NCI-H69 (cell line): ENCODE results near the gene OLIG2.

Experiments used
- DNase-seq: peaks from one replicate; lab custom pipeline; 2025; lab: John Stamatoyannopoulos, UW

OLIG2 gene

DNA sequence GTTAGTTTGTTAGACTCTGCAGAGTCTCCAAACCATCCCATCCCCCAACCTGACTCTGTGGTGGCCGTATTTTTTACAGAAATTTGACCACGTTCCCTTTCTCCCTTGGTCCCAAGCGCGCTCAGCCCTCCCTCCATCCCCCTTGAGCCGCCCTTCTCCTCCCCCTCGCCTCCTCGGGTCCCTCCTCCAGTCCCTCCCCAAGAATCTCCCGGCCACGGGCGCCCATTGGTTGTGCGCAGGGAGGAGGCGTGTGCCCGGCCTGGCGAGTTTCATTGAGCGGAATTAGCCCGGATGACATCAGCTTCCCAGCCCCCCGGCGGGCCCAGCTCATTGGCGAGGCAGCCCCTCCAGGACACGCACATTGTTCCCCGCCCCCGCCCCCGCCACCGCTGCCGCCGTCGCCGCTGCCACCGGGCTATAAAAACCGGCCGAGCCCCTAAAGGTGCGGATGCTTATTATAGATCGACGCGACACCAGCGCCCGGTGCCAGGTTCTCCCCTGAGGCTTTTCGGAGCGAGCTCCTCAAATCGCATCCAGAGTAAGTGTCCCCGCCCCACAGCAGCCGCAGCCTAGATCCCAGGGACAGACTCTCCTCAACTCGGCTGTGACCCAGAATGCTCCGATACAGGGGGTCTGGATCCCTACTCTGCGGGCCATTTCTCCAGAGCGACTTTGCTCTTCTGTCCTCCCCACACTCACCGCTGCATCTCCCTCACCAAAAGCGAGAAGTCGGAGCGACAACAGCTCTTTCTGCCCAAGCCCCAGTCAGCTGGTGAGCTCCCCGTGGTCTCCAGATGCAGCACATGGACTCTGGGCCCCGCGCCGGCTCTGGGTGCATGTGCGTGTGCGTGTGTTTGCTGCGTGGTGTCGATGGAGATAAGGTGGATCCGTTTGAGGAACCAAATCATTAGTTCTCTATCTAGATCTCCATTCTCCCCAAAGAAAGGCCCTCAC lies at the start of gene OLIG2:
OLIG2 (plus strand) TSS at position 447 of the 954 bp plus-strand sequence. CDS start 928 bp downstream, outside the sequence.
- peak; percentile 28 for DNase-seq

DNA sequence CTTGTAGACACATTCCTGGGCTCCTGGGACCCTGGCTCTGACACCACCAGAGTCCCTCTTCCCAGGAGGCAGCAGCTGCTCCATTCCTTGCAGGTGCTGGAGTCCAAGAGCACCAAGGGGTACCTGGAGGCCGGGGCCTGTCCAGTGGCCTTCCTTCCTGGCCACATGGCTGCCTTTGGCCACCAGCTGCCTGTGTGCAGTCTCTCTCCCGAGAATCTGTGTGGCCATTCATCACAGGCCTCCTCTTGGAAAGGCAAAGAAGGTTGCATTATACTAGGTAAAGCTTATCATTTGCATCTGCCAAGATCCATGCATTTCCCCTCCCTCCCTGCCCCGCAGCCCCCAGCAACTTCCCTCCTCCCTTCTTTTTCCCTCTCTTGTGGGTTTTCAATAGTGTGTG lies 48.9 kb upstream of the OLIG2 start:
- no peak for DNase-seq

DNA sequence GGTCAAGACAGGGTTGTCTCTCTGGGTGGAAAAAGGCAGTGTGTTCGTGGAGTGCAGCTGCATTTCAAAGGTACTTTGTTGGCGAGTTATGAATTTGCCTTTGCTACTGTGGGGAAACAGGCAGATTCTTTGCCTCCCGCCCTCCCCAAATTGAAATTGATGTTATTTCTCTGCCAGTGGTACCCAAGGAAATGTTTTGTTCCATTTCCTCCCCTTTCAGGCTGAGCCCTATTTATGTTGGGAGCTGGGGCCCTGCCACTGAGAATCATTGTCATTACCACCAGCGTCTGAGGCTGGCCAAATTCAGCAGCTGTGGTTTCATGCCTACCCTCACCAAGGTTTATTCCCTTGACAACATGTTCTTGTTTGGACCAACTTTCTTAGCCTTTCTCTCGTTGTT lies 48.5 kb upstream of the OLIG2 start:
- DNase-seq = no peak

DNA sequence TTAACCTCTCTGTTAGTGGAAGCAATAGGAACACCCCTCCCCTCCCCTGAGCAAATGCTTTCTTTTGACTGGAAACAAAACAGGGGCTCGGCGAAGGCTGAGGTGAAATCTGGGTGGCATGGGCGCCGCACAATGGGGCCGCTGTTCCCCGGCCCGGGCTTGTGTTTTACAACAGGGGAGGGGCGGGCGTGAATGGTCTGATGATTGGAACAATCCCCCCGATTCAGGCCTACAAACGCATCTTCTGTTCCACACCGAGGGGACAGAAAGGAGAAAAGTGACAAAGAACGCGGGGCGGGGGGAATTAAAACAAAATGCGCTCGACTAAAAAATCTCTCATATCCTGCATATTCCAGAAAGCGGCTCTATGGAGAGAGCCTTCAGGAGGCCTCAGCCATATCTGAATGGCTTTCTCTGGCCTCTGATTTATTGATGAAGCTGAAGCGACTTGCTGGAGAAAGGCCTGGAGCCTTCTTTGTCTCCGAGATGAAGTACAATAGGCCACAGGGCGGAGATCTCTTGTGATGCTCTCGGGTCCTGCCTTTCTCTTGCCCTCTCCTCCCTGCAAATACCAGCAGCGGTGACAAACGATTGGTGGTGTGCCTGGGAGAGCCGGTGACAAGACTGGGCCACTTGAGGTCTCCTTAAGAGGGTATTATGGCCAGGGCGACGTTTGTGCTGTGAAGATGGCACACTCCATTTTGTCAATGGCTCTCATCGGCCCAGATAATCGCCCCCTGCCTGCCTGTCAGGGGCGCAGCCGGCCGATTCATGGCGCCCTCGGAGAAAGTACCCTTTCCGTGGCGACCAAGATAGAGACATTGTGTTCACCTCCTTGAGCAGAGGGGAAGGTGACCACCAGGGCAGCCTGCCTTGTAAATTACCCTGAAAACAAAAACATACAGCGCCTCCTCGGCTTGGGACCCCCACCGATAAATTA lies 47.1 kb upstream of the OLIG2 start:
- DNase-seq = no peak

DNA sequence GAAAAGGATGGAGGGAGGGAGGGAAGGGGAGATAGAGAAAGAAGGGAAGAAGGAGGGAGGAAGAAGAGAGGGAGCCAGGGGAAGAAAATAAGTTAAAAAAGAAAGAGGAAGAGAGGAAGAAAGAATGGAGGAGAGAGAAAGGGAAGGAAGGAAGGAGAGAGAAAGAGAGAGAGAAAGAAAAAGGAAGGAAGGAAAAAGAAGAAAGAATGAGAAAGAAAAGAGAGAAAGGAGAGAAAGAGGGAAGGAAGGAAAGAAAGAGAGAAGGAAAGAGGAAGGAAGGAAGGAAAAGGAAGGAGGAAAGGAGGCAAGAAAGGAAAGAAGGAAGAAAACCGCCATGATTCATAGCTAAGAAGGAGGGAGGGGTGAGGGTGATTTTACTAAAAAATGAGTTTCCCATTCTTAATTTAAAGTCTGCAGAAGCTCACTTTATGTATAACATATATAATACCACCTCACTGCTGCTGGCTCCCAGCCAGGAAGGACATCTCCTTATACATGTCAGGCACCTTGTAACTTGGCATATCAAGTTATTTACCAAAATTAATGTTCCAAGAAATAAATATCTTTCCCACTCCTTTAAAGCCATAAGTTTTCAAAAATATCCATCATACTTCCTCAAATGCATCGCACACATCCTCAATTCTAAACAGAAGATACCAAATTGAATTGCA lies 46.0 kb upstream of the OLIG2 start:
- DNase-seq = no peak

DNA sequence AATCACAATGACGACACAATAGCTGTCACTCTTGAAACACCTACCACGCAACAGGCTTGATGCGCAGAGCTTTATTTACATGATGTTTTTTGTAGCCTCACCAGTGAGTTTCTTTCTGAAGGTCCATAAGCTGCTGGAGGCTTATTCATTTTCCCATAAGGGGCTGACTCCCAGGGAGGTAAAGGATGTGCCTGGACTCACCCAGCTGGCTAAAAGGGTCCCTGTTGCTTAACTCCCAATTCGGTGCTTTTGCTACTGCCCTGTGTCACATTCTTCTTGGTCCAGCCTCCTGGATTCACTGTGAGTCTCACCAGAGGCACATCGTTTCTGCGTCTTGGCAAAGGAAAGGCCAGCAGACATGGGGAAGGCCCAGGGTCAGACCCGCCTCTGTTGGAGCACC lies 44.6 kb upstream of the OLIG2 start:
- DNase-seq = no peak

DNA sequence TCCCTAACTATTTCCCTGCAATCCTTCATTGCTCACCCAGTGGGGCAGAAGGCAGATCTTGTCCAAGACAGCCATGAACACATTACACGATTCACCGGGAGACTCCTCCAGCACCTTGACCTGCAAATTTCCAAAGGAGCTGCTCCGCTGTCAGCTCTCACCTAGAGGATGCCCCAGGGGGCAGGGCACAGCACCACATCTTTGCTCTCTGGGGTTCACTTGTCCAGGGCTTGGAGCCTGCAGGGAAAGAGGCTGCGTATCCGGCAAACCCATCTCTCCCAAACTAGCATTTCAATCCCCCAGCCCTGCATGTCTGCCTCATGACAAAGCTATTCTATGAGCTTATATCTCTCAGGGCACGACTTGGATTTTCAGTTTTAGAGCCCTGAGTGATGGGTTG lies 35.1 kb upstream of the OLIG2 start:
- no peak for DNase-seq

DNA sequence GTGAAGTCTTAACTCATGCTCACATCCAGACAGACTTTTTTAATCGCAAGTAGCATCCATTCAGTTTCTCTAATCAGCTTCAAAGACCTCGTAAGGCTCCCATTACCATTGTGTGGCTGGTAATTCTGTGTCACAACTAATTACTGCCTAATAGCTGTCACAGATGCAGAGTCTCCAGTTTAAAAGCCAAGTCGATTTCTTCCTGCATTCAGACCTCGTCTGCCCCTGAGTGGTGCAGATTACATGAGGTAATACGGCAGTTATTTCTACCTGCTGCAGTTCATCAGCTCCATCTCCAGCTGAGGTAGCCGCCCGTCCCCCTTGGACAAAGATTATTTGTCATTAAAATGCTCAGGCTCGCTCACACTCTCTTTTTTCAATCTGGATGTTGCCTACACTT lies 34.4 kb upstream of the OLIG2 start:
- DNase-seq = no peak

DNA sequence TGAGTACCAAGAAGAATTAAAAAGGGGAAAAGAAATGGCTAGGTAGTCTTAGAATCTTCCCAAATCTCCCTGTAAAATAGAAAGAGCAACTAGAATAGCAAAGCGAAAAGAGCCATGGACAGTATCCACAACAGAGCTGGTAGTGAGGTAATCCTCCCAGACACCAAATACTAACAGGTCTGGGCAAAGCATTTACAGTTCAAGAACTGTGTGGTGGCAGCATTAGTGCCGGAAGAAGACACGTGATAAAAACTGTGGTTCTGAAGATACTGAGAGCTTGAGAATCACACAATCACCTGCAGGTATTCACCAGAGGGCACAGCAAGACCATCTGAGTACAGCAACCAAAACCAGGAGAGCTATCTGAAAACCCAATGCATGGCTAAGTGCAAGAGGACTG lies 31.8 kb upstream of the OLIG2 start:
- no peak for DNase-seq

DNA sequence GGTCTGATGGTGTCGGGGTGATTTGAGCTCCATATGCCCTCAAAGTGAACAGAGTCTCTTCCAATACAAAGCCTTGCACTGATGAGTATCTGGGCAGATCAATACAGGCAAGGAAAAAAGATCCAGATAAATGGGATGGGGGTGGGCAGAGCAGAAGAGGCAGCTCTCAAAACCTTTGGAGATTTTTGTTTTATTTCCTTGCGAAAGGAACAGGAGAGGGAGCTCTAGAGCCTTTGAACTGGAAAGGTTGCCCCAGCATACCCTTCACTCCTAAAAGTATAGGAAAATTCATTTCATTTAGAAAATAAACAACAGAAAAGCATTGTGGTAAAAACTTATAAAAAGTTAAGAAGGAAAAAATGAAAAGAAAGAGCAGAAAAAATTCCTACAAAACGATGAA lies 31.4 kb upstream of the OLIG2 start:
- DNase-seq = peak; percentile 7

DNA sequence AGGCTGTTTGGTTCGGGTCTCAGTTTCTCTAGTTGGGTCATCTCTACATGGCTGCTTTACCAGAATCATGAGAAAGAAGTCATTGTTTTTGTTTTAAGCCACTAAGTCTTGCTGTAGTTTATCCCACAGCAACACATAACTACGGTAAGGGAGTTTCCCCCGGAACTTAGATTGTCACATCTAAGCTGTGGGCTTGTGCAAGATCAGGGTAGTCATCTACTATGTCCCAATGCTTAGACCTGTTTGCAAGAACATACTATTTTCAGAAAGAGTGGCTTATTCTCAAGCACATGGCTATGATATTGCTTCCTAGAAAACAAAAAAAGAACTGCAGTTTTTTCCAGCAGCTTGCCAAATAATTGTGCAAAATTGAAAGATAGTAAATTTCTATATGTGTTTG lies 18.0 kb upstream of the OLIG2 start:
- DNase-seq = no peak

DNA sequence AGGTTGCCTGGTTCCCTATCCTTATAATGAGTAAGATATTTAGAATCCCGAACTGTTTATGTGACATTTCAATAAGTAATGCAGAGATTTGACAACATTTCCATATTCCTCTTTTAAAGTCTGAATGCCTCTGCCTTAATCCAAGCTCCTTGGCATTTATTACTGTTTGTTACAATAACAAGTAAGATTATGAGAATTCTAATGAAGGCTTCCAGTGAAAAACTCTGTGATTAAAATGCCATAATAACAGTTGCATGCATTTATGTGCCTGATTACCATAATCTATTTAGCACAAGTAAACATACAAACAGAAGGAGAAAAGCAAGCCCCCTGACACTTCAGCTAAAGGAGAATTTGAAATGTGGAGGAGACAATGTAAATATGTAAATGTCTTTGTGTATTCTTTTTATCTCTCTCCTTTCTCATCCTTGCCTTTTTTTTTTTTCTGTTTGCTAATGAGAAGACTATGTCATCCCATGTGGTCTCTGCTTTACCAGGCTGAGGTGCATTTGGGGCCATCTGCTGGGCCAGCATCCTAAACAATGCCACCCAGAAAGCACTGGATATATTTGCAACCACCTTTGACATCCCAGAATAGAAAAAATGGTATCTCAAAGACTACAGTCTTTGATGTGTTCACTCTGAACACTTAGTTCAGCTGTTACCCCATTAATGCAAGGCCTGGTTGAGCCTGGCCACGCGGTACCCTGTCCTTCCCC lies 17.2 kb upstream of the OLIG2 start:
- no peak for DNase-seq

DNA sequence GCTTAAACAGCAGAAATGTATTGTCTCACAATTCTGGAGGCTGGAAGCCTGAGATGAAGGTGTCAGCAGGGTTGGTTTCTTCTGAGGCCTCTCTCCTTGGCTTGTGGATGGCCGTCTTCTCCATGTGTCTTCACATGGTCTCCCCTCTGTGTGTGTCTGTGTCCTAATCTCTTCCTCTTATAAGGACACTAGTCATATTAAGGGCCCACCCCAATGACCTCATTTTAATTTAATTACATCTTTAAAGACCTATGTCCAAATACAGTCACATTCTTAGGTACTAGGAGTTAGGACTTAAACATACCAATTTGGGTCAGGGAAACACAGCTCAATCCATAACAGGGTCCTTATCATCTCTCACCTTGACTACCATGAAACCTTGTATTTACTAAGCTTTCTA lies 14.8 kb upstream of the OLIG2 start:
- DNase-seq = no peak

DNA sequence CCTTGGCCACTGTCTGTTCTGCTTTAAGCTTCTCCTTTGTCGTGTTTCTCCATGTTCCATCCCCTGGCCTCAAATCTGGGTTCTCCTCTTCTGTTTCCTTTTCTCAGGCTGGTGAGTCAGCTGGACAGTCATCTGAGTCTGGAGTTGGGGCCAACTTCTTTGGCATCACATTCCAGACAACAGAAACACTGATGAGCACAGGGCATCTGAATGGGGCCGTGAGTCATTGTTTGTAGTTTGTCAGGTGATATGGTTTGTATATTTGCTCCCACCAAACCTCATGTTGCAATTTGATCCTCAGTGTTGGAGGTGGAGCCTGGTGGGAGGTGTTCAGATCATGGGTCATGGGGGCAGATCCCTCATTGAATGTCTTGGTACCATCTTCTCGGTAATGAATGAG lies 14.3 kb upstream of the OLIG2 start:
- no peak for DNase-seq

DNA sequence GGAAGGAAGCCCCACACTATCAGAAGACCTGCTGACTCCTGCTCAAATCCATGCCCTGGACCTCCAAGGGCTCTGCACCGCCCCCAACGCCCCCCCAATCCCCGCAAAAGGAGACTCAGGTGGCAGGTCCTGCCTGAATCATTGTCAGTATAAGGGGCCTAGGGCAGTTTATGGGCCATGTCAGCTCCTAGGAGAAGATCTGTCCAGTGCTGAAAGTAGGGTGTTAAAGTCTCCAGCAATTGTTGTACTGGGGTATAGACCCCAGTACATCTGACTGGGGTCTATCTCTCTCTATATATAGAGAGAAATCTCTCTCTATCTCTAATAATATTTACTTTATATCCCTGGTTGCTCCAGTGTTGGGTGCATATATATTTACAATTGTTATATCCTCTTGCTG lies 12.1 kb upstream of the OLIG2 start:
- DNase-seq = no peak

DNA sequence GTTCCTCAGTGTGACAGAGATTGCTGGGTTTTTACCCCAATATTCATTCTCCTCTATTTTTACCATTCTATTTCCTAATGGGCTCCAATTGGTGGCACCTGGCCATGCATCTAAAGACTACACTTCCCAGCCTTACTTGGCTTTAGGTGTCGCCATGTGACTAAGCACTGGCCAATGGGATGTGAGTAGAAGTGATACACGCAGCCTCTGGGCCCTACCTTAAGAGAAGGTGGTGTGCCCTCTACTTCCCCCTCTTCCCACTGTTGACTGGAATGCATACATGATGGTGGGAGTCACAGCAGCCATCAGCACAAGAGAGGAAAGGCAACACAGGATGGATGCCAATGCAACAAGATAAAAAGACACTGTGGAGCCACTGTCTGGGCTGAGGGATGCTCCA lies 11.4 kb upstream of the OLIG2 start:
- no peak for DNase-seq

DNA sequence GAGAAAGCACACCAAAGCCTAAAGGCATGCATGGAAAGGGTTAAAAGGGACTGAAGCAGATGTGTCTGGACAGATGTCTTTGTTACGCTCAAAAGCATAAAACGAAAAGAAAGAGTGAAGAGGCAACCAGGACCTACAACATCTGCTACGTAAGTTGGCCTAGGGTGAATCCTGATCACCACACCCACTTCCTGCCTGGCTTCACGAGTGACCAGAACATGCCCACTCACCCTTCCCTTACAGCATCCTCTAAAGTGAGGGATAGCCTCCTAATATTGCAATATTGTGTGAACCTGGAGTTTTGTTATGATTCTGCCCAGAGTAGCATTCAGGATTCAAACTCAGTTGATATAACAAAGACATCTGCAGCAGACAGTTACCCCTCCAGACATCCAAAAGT lies 10.6 kb upstream of the OLIG2 start:
- no peak for DNase-seq

DNA sequence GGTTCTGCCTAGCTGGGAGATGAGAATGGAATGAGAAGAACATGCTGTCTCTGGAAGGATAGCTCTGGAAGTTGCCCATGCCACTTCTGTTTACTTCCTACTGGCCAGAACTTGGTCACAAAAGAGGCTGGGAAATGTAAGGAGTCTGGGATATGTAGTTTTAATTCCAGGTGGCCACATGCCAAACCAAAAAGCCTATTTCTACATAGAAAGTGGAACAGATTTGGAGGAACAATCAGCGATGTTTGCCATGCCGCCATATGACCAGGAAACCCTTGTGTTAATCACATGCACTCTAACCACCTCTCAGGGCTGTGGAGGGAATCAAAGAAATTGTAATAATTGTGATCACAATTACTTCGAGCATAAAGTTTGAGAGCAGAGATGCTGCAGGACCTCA lies 10.0 kb upstream of the OLIG2 start:
- no peak for DNase-seq

DNA sequence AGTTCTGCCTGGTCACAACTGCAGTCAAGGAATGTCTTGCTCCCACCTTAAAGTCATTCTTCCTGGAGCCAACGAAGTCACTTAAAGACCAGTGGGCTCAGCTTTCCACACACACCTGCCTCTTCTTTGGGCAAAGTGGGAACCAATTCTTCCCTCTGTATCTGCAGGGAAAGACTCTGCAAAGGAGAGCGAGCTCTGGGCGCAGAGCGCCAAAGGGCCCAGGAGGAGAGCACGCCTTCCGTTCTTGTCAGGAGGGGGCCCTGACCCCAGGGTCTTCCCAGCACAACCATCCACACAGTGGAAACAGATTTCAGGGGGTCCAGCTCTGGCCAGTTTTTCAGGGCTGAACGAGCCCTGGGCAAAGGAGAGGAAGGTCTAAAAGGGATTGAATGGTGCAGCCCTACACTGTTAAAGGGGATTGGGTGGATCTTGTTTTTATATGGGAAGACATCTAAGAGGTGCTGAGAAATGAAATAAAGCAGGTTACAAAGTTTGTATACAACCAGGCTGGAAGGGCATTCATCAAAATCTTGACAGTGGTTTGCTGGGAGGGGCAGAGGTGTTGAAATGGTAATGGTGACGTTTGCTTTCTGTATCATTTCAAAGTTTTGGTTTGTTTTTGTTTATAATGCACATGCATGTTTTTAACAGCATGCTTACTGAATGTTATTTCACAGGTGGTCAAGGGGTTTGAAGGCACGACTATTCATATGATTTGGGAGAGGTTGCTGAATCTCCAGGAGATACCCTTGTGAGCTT lies 6.8 kb upstream of the OLIG2 start:
- DNase-seq = no peak

DNA sequence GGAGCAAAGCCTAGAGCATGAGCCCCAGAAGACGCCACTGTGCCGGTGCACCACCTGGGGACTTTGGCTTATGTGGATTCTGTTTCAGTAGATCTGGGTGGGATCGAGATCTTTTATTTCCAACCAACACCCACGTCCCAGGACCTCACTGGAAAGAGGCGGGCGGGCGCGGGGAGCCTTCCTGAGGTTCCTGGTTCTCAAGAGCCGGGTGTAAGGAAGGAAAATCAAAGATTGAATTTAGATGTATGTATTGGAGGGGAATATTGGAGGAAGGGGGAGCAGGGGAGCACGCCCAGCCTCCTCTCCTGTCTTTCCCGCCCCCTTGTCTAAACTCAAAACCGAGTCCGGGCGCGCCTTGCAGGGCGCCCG lies 6.2 kb upstream of the OLIG2 start:
- no peak for DNase-seq
